ENCODE results near the gene TBRG1. TPM values are rescaled to one million over a fixed set of nuclear protein-coding genes. Genes with fewer than 3 reads are reported as not detected.

Gene TBRG1
- total RNA-seq, 1 donor from 2014 or later: 44.9 TPM

GRCh38 chr11:124608147-124608546 is 14.5 kb upstream of the TBRG1 start:
- H3K27ac ChIP-seq: no peak overlapping the region
- no peaks in the 10 kb centered on the region for H3K36me3 ChIP-seq
- ATAC-seq (no peak), DNase-seq (no peak)
- no peak for TF ChIP-seq CTCF (IDR thresholded peaks at IDR 0.05)
- no peaks in the 10 kb centered on the region for H3K27me3 ChIP-seq
- H3K9me3 ChIP-seq: no peaks in the 10 kb centered on the region
- intact Hi-C loops (cut with DNase I): no loop called here
- H3K4me3 ChIP-seq: no peak overlapping the region
- H3K4me1 ChIP-seq: no peaks in the 10 kb centered on the region

- Histone ChIP-seq H3K27ac (no peak overlapping the region), H3K27me3 (peaks cover 3% of the 10 kb centered on the region), H3K4me1 (no peaks in the 10 kb centered on the region), H3K9me3 (no peaks in the 10 kb centered on the region), H3K36me3 (no peaks in the 10 kb centered on the region), H3K4me3 (no peak overlapping the region)
- ATAC-seq (no peak), DNase-seq (no peak)
- TF ChIP-seq CTCF (IDR thresholded peaks at IDR 0.05): no peak
- intact Hi-C loops (cut with DNase I): no loop called here
Measured at GRCh38 chr11:124610295-124610694, 12.4 kb upstream of the TBRG1 start.

GRCh38 chr11:124611064-124611463 is 11.6 kb upstream of the TBRG1 start, which contains the start of gene PANX3:
Gene PANX3 (plus strand): TSS chr11:124611428. CDS start chr11:124611557, 129 bp downstream.
- no peak within 1 kb of the TSS for H3K27ac ChIP-seq
- peak; percentile 16 for ATAC-seq
- TF ChIP-seq CTCF (IDR thresholded peaks at IDR 0.05): no peak

GRCh38 chr11:124612045-124612444 is 10.6 kb upstream of the TBRG1 start:
- DNase-seq (no peak), ATAC-seq (no peak)
- Histone ChIP-seq H3K27me3 (peaks cover 8% of the 10 kb centered on the region), H3K36me3 (no peaks in the 10 kb centered on the region), H3K4me1 (no peaks in the 10 kb centered on the region), H3K4me3 (no peak overlapping the region), H3K9me3 (no peaks in the 10 kb centered on the region), H3K27ac (no peak overlapping the region)
- TF ChIP-seq CTCF (IDR thresholded peaks at IDR 0.05): no peak
- intact Hi-C loops (cut with DNase I): no loop called here

More at GRCh38 chr11:124611064-124611463, 11.6 kb upstream of the TBRG1 start, which contains the start of gene PANX3:
- DNase-seq: no peak
- no peaks in the 10 kb centered on the region for H3K9me3 ChIP-seq
- peaks cover 8% of the 10 kb centered on the region for H3K27me3 ChIP-seq
- H3K4me1 ChIP-seq: no peaks in the 10 kb centered on the region
- H3K36me3 ChIP-seq: no peaks in the 10 kb centered on the region
- intact Hi-C loops (cut with DNase I): no loop called here
- no peak within 1 kb of the TSS for H3K4me3 ChIP-seq

- no peaks in the 10 kb centered on the region for H3K9me3 ChIP-seq
- H3K4me3 ChIP-seq: no peak overlapping the region
- no peak overlapping the region for H3K27ac ChIP-seq
- ATAC-seq: no peak
- H3K36me3 ChIP-seq: no peaks in the 10 kb centered on the region
- H3K4me1 ChIP-seq: no peaks in the 10 kb centered on the region
- H3K27me3 ChIP-seq: peaks cover 8% of the 10 kb centered on the region
- DNase-seq: no peak
- intact Hi-C loops (cut with DNase I): no loop called here
- no peak for TF ChIP-seq CTCF (IDR thresholded peaks at IDR 0.05)
Measured at GRCh38 chr11:124612567-124613246, 10.0 kb upstream of the TBRG1 start.

Data from upper lobe of right lung (tissue), 1 donor.